SK-N-SH (cell line): Measurements from ENCODE around the gene VDR. TPM values are rescaled to one million over a fixed set of nuclear protein-coding genes. Genes with fewer than 3 reads are reported as not detected.
"Not testable (repeated sequence)": the region's sequence is repeated elsewhere in the genome, so short reads cannot be mapped to it uniquely, and the experiment has no call there.

ENCODE experiments used
- CTCF ChIA-PET: fragments of 300-600, 350-600 bp; formaldehyde crosslinking; extraction: SDS; loops from one replicate; lab custom pipeline; 2021; lab: Yijun Ruan, JAX
- POLR2A ChIA-PET: fragments of 350-600 bp; sonication (Branson Sonifier 250); formaldehyde crosslinking; extraction: SDS; loops from one replicate; lab custom pipeline; 2020; ENCODE audit warnings: antibody characterized with exemption, inconsistent platforms; lab: Yijun Ruan, JAX
- DNase-seq: peaks from one replicate; pipeline ENCODE4 v3.0.0; 2012
- H2AFZ ChIP-seq: fragments of 200-600 bp; sonication (generic); 2 replicates; pipeline ENCODE4 v1.8.1; 2016; ENCODE audit warnings: antibody characterized with exemption, mild to moderate bottlenecking, low read depth
- H3F3A ChIP-seq: fragments of 200-600 bp; sonication (generic); replicated peaks from 2 replicates; pipeline ENCODE3; 2016; ENCODE audit warnings: antibody characterized with exemption, mild to moderate bottlenecking; ENCODE audit not compliant: insufficient read depth
- H3K27ac ChIP-seq, 2 experiments: fragments of 200-500 bp in 1 of 2; fragments of 200-600 bp in 1 of 2; sonication (Bioruptor generic) in 1 of 2; sonication (generic), shearing (Covaris generic) in 1 of 2; 2 replicates each; pipeline versions ENCODE4 v1.5.1 to v1.6.1; 2014 to 2016; ENCODE audit warnings: low read depth in 2 of 2, inconsistent platforms in 1 of 2, low read length in 1 of 2, mild to moderate bottlenecking in 1 of 2, mixed read lengths in 1 of 2
- H3K27me3 ChIP-seq: fragments of 200-600 bp; sonication (generic), shearing (Covaris generic); 2 replicates; pipeline ENCODE4 v1.6.1; 2016; ENCODE audit warnings: mixed run types; ENCODE audit not compliant: insufficient read depth
- H3K36me3 ChIP-seq, 2 experiments: fragments of 200-500 bp in 1 of 2; fragments of 200-600 bp in 1 of 2; sonication (Bioruptor generic) in 1 of 2; sonication (generic) in 1 of 2; replicated peaks in 1 of 2; 2 replicates each; pipeline versions ENCODE3 to v1.5.1; 2014 to 2016; ENCODE audit warnings: low read length in 1 of 2, mild to moderate bottlenecking in 1 of 2; ENCODE audit not compliant: insufficient read depth in 2 of 2, control insufficient read depth in 1 of 2
- H3K4me1 ChIP-seq, 2 experiments: fragments of 200-500 bp in 1 of 2; fragments of 200-600 bp in 1 of 2; sonication (Bioruptor generic) in 1 of 2; sonication (generic), shearing (Covaris generic) in 1 of 2; 2 replicates each; pipeline versions ENCODE4 v1.5.1 to v1.6.1; 2014 to 2016; ENCODE audit warnings: low read depth in 1 of 2, low read length in 1 of 2, mixed run types in 1 of 2; ENCODE audit not compliant: insufficient read depth in 2 of 2, control insufficient read depth in 1 of 2
- H3K4me2 ChIP-seq: fragments of 200-600 bp; sonication (generic), shearing (Covaris generic); 2 replicates; pipeline ENCODE4 v1.6.1; 2017; ENCODE audit warnings: mixed run types
- H3K4me3 ChIP-seq, 2 experiments: fragments of 200-500 bp in 1 of 2; fragments of 200-600 bp in 1 of 2; sonication (Bioruptor generic) in 1 of 2; sonication (generic), shearing (Covaris generic) in 1 of 2; 2 replicates each; pipeline versions ENCODE4 v1.5.1 to v1.8.1; 2014 to 2016; ENCODE audit warnings: low read depth in 2 of 2, inconsistent platforms in 1 of 2, low read length in 1 of 2, mild to moderate bottlenecking in 1 of 2, mixed read lengths in 1 of 2, moderate library complexity in 1 of 2
- H3K79me2 ChIP-seq: fragments of 200-600 bp; sonication (generic); 2 replicates; pipeline ENCODE4 v1.8.1; 2017; ENCODE audit warnings: mild to moderate bottlenecking; ENCODE audit not compliant: insufficient read depth
- H3K9ac ChIP-seq: fragments of 200-600 bp; sonication (generic); 2 replicates; pipeline ENCODE4 v1.6.1; 2017; ENCODE audit warnings: mixed run types
- H3K9me2 ChIP-seq: fragments of 200-600 bp; sonication (generic); 2 replicates; pipeline ENCODE4 v1.6.1; 2017; ENCODE audit warnings: mixed run types
- H3K9me3 ChIP-seq: fragments of 200-600 bp; sonication (generic); 2 replicates; pipeline ENCODE4 v1.6.1; 2017; ENCODE audit warnings: mixed run types, mild to moderate bottlenecking, moderate library complexity
- H4K20me1 ChIP-seq: fragments of 200-600 bp; sonication (generic); 2 replicates; pipeline ENCODE4 v1.6.1; 2017; ENCODE audit warnings: mild to moderate bottlenecking, mixed run types; ENCODE audit not compliant: insufficient read depth
- NRF1 ChIP-seq: IDR thresholded peaks from 2 replicates; pipeline ENCODE4 v1.6.1; 2012; ENCODE audit warnings: low read depth, mild to moderate bottlenecking, low read length
- WGBS: methylation state at CpG from one replicate; pipeline ENCODE4 v1.1.6; 2017; ENCODE audit warnings: low lambda C conversion rate; 5-methylcytosine and 5-hydroxymethylcytosine counted together
- polyA plus RNA-seq, 3 experiments: library from polyadenylated mRNA; depleted of rRNA; stranded (reverse); fragments of >200 nt; gene quantifications; 2 replicates each; pipeline ENCODE4 v1.2.3, GENCODE V29; 2012
- TF ChIP-seq, protein P1 (sequence below): fragments of 150-350 bp; IDR thresholded peaks from 2 replicates; pipeline ENCODE4 v1.6.1; 2017; ENCODE audit warnings: antibody characterized with exemption, low read length, low read depth, borderline replicate concordance
- TF ChIP-seq, protein P2 (sequence below): fragments of 200-600 bp; sonication (generic); IDR thresholded peaks from 2 replicates; pipeline ENCODE4 v1.6.1; 2017; ENCODE audit warnings: antibody characterized with exemption, mild to moderate bottlenecking, moderate library complexity

VDR gene
- polyA plus RNA-seq, 1 of the 3 experiments (the other 2 are of a cell fraction), result 0.33 TPM

- TF ChIP-seq, protein P1, sequence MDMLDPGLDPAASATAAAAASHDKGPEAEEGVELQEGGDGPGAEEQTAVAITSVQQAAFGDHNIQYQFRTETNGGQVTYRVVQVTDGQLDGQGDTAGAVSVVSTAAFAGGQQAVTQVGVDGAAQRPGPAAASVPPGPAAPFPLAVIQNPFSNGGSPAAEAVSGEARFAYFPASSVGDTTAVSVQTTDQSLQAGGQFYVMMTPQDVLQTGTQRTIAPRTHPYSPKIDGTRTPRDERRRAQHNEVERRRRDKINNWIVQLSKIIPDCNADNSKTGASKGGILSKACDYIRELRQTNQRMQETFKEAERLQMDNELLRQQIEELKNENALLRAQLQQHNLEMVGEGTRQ, result no peak
Measured at GRCh38 chr12:47811072-47811396, 93.8 kb downstream of the VDR start (continued).

GRCh38 chr12:47809518-47809917 lies 95.3 kb downstream of the VDR start:
- Histone ChIP-seq H3K4me1 (peaks cover 55 to 75% of the 10 kb centered on the region in 2 experiments), H3F3A (peaks cover 18% of the 10 kb centered on the region), H3K27ac (peak overlapping the region in 1 of 2 experiments; percentile 84; a peak in 1 of 4 replicates), H3K36me3 (peaks cover 2 to 23% of the 10 kb centered on the region in 2 experiments), H4K20me1 (peaks cover 94% of the 10 kb centered on the region), H3K79me2 (peaks cover 100% of the 10 kb centered on the region)
- H3K4me3 ChIP-seq, H3K27me3 ChIP-seq, H3K9me2 ChIP-seq, POLR2A ChIA-PET, DNase-seq, H3K4me2 ChIP-seq, H3K9ac ChIP-seq, H2AFZ ChIP-seq, H3K9me3 ChIP-seq: not testable (repeated sequence)
- CTCF ChIA-PET, result interaction anchor here (0.8 to 5.0 kb wide), 5 partner anchors 9 to 92 kb away, joined by 3 to 25 read pairs (median 4); no protein-coding TSS in a partner anchor
- 95% methylated on average over 9 of the region's 9 CpGs for WGBS

DNA sequence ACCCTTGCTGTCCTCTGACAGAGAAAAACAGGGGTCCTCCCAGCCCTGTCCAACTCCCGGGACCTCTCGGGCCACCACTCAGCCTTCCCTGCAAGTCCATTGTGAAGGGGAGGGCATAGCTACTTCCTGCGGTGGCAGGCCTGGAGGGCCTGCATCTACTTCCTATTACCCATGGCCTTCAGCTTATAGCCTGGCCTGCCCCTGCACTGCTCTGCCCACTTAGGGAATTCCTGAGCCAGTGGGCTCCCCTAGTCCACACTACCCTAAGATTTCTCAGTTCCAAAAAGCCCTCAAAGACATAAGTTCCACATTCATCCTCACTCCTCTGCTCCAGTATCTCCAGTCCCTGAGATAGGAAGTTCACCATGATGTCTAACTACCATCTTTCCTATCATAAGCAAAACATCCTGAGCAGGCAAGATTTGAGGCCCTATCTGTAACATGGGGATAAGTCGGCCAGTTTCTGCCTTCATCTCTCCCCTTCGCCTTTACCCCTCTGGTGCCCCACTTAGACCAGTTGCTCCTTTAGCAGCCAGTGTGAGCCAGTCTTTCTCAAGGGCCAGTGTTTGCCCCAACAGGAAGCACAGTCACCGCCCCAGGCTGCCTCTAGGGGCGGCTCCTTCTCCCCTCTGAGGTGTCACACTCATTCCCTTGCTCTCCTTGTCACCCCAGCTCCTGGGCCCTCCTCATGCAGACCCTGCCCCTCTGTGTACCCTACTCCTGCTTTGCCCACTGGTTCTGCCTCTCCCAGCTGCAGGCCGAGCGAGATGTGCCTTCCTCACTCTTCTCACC lies 96.0 kb downstream of the VDR start:
- Histone ChIP-seq H3K27me3 (no peaks in the 10 kb centered on the region), H3K4me1 (peaks cover 55 to 67% of the 10 kb centered on the region in 2 experiments), H3K9me3 (no peaks in the 10 kb centered on the region), H3K79me2 (peaks cover 100% of the 10 kb centered on the region), H3K36me3 (peaks cover 7 to 29% of the 10 kb centered on the region in 2 experiments), H3K9ac (peak overlapping the region; percentile 38), H3K4me2 (peak overlapping the region; percentile 61), H3F3A (peaks cover 18% of the 10 kb centered on the region), H4K20me1 (peaks cover 94% of the 10 kb centered on the region), H3K9me2 (no peaks in the 10 kb centered on the region), H2AFZ (no peak overlapping the region), H3K4me3 (peak overlapping the region in 1 of 2 experiments; percentile 7; a peak in 1 of 4 replicates), H3K27ac (peak overlapping the region; percentile 62 to 63)
- ChIA-PET CTCF (interaction anchor here (1.0 to 15.5 kb wide), 10 partner anchors 9 to 123 kb away, joined by 3 to 247 read pairs (median 7); partner anchors contain the start of gene HDAC7), POLR2A (interaction anchor here (0.9 to 1.5 kb wide), 3 partner anchors 8 to 16 kb away, joined by 3 to 7 read pairs (median 3); partner anchors contain the start of gene HDAC7)
- no peak for TF ChIP-seq NRF1
- TF ChIP-seq, protein P2, sequence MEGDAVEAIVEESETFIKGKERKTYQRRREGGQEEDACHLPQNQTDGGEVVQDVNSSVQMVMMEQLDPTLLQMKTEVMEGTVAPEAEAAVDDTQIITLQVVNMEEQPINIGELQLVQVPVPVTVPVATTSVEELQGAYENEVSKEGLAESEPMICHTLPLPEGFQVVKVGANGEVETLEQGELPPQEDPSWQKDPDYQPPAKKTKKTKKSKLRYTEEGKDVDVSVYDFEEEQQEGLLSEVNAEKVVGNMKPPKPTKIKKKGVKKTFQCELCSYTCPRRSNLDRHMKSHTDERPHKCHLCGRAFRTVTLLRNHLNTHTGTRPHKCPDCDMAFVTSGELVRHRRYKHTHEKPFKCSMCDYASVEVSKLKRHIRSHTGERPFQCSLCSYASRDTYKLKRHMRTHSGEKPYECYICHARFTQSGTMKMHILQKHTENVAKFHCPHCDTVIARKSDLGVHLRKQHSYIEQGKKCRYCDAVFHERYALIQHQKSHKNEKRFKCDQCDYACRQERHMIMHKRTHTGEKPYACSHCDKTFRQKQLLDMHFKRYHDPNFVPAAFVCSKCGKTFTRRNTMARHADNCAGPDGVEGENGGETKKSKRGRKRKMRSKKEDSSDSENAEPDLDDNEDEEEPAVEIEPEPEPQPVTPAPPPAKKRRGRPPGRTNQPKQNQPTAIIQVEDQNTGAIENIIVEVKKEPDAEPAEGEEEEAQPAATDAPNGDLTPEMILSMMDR, result 0 out of 2 replicates have a peak, but pooled peaks have one; percentile 21
- no peak for DNase-seq
- 70% methylated on average over 9 of the region's 9 CpGs for WGBS
